HepG2 (cell line): Measurements from ENCODE around the gene TRPV4. TPM values are rescaled to one million over a fixed set of nuclear protein-coding genes. Genes with fewer than 3 reads are reported as not detected.

Experiments
- DMAP1 ChIP-seq: IDR thresholded peaks from 2 replicates; pipeline ENCODE4 v1.6.1; 2016
- E2F2 ChIP-seq: sonication (generic); formaldehyde crosslinking; IDR thresholded peaks from 2 replicates; pipeline ENCODE4 v1.4.0; 2020; ENCODE audit warnings: missing genetic modification reagents, borderline replicate concordance
- FOXO1 ChIP-seq: sonication (generic); formaldehyde crosslinking; IDR thresholded peaks from 2 replicates; pipeline ENCODE4 v1.4.0; 2020; ENCODE audit warnings: missing genetic modification reagents
- GMEB1 ChIP-seq: sonication (generic); formaldehyde crosslinking; IDR thresholded peaks from 2 replicates; pipeline ENCODE4 v1.5.1; 2020; ENCODE audit warnings: missing genetic modification reagents, mild to moderate bottlenecking, borderline replicate concordance
- MLX ChIP-seq: IDR thresholded peaks from 2 replicates; pipeline ENCODE4 v1.6.1; 2016
- NR2C2 ChIP-seq: sonication (generic); formaldehyde crosslinking; IDR thresholded peaks from 2 replicates; pipeline ENCODE4 v1.4.0; 2020; ENCODE audit warnings: missing genetic modification reagents, mild to moderate bottlenecking, moderate library complexity, borderline replicate concordance
- POLR2A ChIP-seq, 2 experiments: IDR thresholded peaks; 2 replicates each; pipeline ENCODE4 v1.6.1; 2011; ENCODE audit warnings: low read depth in 2 of 2, low read length in 2 of 2, mild to moderate bottlenecking in 1 of 2, moderate library complexity in 1 of 2; ENCODE audit not compliant: insufficient read depth in 1 of 2
- SMAD1 ChIP-seq: sonication (generic); formaldehyde crosslinking; IDR thresholded peaks from 2 replicates; pipeline ENCODE4 v1.4.0; 2020; ENCODE audit warnings: missing genetic modification reagents, low read depth, mild to moderate bottlenecking, borderline replicate concordance
- ZMYM4 ChIP-seq: sonication (generic); formaldehyde crosslinking; IDR thresholded peaks from 2 replicates; pipeline ENCODE4 v1.8.1; 2023; ENCODE audit warnings: mild to moderate bottlenecking, missing genetic modification reagents
- ZNF501 ChIP-seq: sonication (generic); formaldehyde crosslinking; IDR thresholded peaks from 2 replicates; pipeline ENCODE4 v1.5.1; 2020; ENCODE audit warnings: mild to moderate bottlenecking, moderate library complexity, missing genetic modification reagents
- ZNF563 ChIP-seq: sonication (generic); formaldehyde crosslinking; IDR thresholded peaks from 2 replicates; pipeline ENCODE4 v1.8.0; 2022; ENCODE audit warnings: mild to moderate bottlenecking, moderate library complexity, missing genetic modification reagents
- ZNF766 ChIP-seq: sonication (generic); formaldehyde crosslinking; IDR thresholded peaks from 2 replicates; pipeline ENCODE4 v1.5.0; 2020; ENCODE audit warnings: missing genetic modification reagents, borderline replicate concordance
- ZNF782 ChIP-seq: sonication (generic); formaldehyde crosslinking; IDR thresholded peaks from 2 replicates; pipeline ENCODE4 v1.4.0; 2020; ENCODE audit warnings: missing genetic modification reagents, mild to moderate bottlenecking, borderline replicate concordance
- ZNF879 ChIP-seq: sonication (generic); formaldehyde crosslinking; IDR thresholded peaks from 2 replicates; pipeline ENCODE4 v1.8.1; 2023; ENCODE audit warnings: missing genetic modification reagents
- polyA plus RNA-seq, 8 experiments: library from polyadenylated mRNA; depleted of rRNA in 3 of 8; stranded (reverse) in 7 of 8; unstranded in 1 of 8; fragments of >200 nt; fragmentation: Illumina TruSeq in 4 of 8; extraction: Trizol in 4 of 8; gene quantifications; 2 replicates each; pipeline versions ENCODE4 v1.2.1 to v1.2.3, GENCODE V29; 2011 to 2016; ENCODE audit warnings: low read depth in 4 of 8, missing spikeins in 1 of 8, mixed read lengths in 1 of 8; ENCODE audit not compliant: insufficient read depth in 1 of 8
- total RNA-seq, 5 experiments: library from RNA; depleted of rRNA; stranded (reverse); fragments of >200 nt; fragmentation: Illumina TruSeq; extraction: Trizol; gene quantifications; 2 replicates each; pipeline ENCODE4 v1.2.3, GENCODE V29; 2016; ENCODE audit warnings: low read depth in 1 of 5
- TF ChIP-seq, protein P1 (sequence below): sonication (generic); formaldehyde crosslinking; IDR thresholded peaks from 2 replicates; pipeline ENCODE4 v1.4.0; 2020; ENCODE audit warnings: missing genetic modification reagents, mild to moderate bottlenecking, borderline replicate concordance
- TF ChIP-seq, protein P2 (sequence below): sonication (generic); formaldehyde crosslinking; IDR thresholded peaks from 2 replicates; pipeline ENCODE4 v1.4.0; 2020; ENCODE audit warnings: missing genetic modification reagents
- TF ChIP-seq, protein P3 (sequence below): sonication (generic); formaldehyde crosslinking; IDR thresholded peaks from 2 replicates; pipeline ENCODE4 v1.4.0; 2020; ENCODE audit warnings: missing genetic modification reagents

Gene TRPV4
- total and polyA plus RNA-seq, 2 of the 13 experiments (the other 11 are each of a cell fraction or from before 2014, with no cell fraction given) = 0.66 to 4.7 TPM

- TF ChIP-seq, protein P1, sequence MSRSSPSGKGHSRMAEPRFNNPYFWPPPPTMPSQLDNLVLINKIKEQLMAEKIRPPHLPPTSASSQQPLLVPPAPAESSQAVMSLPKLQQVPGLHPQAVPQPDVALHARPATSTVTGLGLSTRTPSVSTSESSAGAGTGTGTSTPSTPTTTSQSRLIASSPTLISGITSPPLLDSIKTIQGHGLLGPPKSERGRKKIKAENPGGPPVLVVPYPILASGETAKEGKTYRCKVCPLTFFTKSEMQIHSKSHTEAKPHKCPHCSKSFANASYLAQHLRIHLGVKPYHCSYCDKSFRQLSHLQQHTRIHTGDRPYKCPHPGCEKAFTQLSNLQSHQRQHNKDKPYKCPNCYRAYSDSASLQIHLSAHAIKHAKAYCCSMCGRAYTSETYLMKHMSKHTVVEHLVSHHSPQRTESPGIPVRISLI (CRISPR knock-in tag) = peak; percentile 34; the same call in 1 of the 2 replicates
- peak in 1 of 2 experiments; percentile 46; a peak in 2 of 4 replicates for TF ChIP-seq POLR2A (IDR thresholded peaks at IDR 0.05; ENCODE audit: insufficient read depth in 1 of 2, low read depth in 2 of 2, low read length in 2 of 2)
- 0 out of 2 replicates have a peak, but pooled peaks have one; percentile 55 for TF ChIP-seq NR2C2
- no peak for TF ChIP-seq GMEB1 (CRISPR knock-in tag)
- TF ChIP-seq FOXO1 (CRISPR knock-in tag) = 0 out of 2 replicates have a peak, but pooled peaks have one; percentile 26
- no peak for TF ChIP-seq E2F2 (CRISPR knock-in tag)
- TF ChIP-seq MLX (CRISPR knock-in tag) = peak; percentile 63; the same call in 1 of the 2 replicates
- no peak for TF ChIP-seq ZNF501 (CRISPR knock-in tag)
- no peak for TF ChIP-seq ZNF879 (CRISPR knock-in tag)
- peak; percentile 52; the same call in 1 of the 2 replicates for TF ChIP-seq DMAP1 (CRISPR knock-in tag)
- no peak for TF ChIP-seq ZNF782 (CRISPR knock-in tag)
- TF ChIP-seq SMAD1 (CRISPR knock-in tag) = peak; percentile 66; the same call in 1 of the 2 replicates
- no peak for TF ChIP-seq ZNF563 (CRISPR knock-in tag)
- peak; percentile 39; the same call in 1 of the 2 replicates for TF ChIP-seq ZNF766
- TF ChIP-seq, protein P2, sequence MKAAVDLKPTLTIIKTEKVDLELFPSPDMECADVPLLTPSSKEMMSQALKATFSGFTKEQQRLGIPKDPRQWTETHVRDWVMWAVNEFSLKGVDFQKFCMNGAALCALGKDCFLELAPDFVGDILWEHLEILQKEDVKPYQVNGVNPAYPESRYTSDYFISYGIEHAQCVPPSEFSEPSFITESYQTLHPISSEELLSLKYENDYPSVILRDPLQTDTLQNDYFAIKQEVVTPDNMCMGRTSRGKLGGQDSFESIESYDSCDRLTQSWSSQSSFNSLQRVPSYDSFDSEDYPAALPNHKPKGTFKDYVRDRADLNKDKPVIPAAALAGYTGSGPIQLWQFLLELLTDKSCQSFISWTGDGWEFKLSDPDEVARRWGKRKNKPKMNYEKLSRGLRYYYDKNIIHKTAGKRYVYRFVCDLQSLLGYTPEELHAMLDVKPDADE (CRISPR knock-in tag) = no peak
- TF ChIP-seq, protein P3, sequence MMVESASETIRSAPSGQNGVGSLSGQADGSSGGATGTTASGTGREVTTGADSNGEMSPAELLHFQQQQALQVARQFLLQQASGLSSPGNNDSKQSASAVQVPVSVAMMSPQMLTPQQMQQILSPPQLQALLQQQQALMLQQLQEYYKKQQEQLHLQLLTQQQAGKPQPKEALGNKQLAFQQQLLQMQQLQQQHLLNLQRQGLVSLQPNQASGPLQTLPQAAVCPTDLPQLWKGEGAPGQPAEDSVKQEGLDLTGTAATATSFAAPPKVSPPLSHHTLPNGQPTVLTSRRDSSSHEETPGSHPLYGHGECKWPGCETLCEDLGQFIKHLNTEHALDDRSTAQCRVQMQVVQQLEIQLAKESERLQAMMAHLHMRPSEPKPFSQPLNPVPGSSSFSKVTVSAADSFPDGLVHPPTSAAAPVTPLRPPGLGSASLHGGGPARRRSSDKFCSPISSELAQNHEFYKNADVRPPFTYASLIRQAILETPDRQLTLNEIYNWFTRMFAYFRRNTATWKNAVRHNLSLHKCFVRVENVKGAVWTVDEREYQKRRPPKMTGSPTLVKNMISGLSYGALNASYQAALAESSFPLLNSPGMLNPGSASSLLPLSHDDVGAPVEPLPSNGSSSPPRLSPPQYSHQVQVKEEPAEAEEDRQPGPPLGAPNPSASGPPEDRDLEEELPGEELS (CRISPR knock-in tag) = 0 out of 2 replicates have a peak, but pooled peaks have one; percentile 30
- TF ChIP-seq ZMYM4 (CRISPR knock-in tag) = peak; percentile 52; the same call in 1 of the 2 replicates
Measured at GRCh38 chr12:109741970-109742703, 91.1 kb downstream of the TRPV4 start (continued).
